SIG-M5 treated with dmso at 0.1 percent for 504 hours (cell line): Measurements from ENCODE around the gene OR6K2.

Experiments used
- DNase-seq: peaks from one replicate; lab custom pipeline; 2025; ENCODE audit not compliant: unreplicated experiment; lab: John Stamatoyannopoulos, UW

OR6K2 gene

GRCh38 chr1:158686111-158687009 lies 14.1 kb downstream of the OR6K2 start, which contains the start of gene SPTA1:
SPTA1 (minus strand) TSS chr1:158686715; CDS start chr1:158686517, 198 bp downstream.
- DNase-seq, result peak; percentile 69

GRCh38 chr1:158685085-158685484 lies 15.4 kb downstream of the OR6K2 start:
- no peak for DNase-seq

- DNase-seq, result peak; percentile 49
Measured at GRCh38 chr1:158681606-158682005, 18.8 kb downstream of the OR6K2 start.

- DNase-seq, result no peak
Measured at GRCh38 chr1:158679289-158679688, 21.2 kb downstream of the OR6K2 start.

- no peak for DNase-seq
Measured at GRCh38 chr1:158675563-158676323, 24.7 kb downstream of the OR6K2 start.

- no peak for DNase-seq
Measured at GRCh38 chr1:158674302-158674701, 26.1 kb downstream of the OR6K2 start.

GRCh38 chr1:158666037-158666436 lies 34.4 kb downstream of the OR6K2 start:
- DNase-seq, result no peak

GRCh38 chr1:158654571-158654970 lies 45.9 kb downstream of the OR6K2 start:
- peak; percentile 11 for DNase-seq

GRCh38 chr1:158654086-158654485 lies 46.4 kb downstream of the OR6K2 start:
- DNase-seq, result peak; percentile 9

- no peak for DNase-seq
Measured at GRCh38 chr1:158652721-158653334, 47.6 kb downstream of the OR6K2 start.
